GM12872 (cell line): Measurements from ENCODE around the gene SLC37A3.

Experiments used
- TF ChIP-seq, protein P1 (sequence below): IDR thresholded peaks from 3 replicates; pipeline ENCODE4 v1.5.1; 2011; ENCODE audit warnings: low read depth, mild to moderate bottlenecking, low read length, moderate library complexity; ENCODE audit not compliant: insufficient read depth

SLC37A3 gene

DNA sequence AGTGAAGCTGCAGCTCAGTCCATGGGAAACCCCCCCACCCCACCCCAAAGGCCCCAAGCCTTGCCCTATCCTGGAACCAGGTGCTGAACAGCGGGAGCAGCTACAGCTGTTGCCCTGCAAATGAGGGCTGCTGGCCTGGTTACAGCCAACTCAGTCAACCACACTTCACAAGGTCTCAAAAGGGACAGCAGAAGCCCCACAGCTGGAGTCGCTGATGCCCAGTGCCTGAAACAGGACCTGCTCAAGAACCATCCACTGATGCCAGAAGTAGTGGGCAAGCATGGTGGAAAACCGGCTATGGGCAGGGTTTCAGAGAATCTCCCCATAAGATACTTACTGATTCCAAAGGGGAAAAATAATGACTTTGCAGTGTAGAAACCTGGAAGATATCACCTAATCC lies 110.3 kb downstream of the SLC37A3 start:
- TF ChIP-seq, protein P1, sequence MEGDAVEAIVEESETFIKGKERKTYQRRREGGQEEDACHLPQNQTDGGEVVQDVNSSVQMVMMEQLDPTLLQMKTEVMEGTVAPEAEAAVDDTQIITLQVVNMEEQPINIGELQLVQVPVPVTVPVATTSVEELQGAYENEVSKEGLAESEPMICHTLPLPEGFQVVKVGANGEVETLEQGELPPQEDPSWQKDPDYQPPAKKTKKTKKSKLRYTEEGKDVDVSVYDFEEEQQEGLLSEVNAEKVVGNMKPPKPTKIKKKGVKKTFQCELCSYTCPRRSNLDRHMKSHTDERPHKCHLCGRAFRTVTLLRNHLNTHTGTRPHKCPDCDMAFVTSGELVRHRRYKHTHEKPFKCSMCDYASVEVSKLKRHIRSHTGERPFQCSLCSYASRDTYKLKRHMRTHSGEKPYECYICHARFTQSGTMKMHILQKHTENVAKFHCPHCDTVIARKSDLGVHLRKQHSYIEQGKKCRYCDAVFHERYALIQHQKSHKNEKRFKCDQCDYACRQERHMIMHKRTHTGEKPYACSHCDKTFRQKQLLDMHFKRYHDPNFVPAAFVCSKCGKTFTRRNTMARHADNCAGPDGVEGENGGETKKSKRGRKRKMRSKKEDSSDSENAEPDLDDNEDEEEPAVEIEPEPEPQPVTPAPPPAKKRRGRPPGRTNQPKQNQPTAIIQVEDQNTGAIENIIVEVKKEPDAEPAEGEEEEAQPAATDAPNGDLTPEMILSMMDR = no peak

DNA sequence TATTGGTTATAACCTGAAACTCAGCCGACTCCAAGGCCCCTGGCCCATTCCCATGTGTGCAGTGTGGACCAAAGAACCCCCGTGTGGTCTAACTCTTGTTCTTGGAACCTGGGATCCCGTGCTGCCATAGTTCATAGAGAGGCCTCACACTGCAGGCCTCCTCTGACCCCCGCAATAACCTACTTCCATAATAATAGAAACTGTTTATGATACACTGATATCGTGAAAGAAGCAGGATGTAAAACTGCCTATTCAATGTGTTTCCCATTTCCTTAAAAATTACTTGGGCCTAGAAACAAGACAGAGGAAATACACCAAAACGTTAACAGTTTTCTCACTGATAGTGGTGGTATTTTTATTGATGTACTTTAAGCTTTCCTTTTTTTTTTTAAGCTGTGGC lies 112.4 kb downstream of the SLC37A3 start:
- TF ChIP-seq, protein P1 = no peak

DNA sequence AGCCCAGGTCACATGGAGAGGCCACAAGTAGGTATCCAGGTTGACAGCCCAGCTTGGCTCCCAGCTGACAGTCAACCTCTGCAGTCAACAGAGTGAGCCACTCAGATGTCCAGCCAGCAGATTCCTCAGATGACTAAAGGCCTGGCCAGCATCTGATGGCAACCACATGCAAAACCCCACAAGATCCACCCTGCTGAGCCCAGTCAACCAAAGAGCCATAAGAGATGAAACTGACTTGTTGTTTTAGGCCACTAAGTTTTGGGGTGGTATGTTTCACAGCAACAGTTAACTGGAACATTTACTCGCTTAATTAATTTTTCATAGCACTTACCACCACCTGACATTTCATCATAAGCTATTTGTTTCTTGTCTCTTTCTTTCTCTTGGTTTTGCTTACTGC lies 114.3 kb downstream of the SLC37A3 start:
- TF ChIP-seq, protein P1 = no peak
